C4-2B (cell line): ENCODE measurements around the gene TBC1D13.

Experiments used
- H3K27ac ChIP-seq: fragments of 450-650 bp; 2 replicates; pipeline ENCODE4 v1.5.1; 2017
- ZFX ChIP-seq: fragments of 450-650 bp; IDR thresholded peaks from 2 replicates; pipeline ENCODE4 v1.6.1; 2017
- TF ChIP-seq, protein P1 (sequence below): fragments of 450-650 bp; conservative IDR thresholded peaks from 2 replicates; pipeline ENCODE4 v1.5.1; 2017; ENCODE audit warnings: mild to moderate bottlenecking

TBC1D13 gene

DNA sequence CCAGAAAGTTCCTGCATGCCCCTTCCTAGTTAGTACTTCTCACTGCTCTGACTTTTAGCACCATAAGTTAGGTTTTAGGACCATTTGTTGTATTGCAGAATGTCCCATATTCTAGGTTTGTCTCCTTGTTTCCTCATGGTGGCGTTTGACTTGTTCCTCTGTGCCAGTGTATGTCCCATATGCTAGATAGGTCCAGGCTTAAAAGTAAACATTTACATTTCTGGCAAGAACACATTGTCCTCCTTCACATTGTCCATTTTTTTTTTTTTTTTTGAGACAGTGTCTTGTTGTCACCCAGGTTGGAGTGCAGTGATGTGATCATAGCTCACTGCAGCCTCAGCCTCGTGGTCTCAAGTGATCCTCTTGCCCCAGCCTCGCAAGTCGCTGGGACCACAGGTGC is 15.4 kb downstream of the TBC1D13 start:
- no peak for TF ChIP-seq ZFX
- TF ChIP-seq, protein P1, sequence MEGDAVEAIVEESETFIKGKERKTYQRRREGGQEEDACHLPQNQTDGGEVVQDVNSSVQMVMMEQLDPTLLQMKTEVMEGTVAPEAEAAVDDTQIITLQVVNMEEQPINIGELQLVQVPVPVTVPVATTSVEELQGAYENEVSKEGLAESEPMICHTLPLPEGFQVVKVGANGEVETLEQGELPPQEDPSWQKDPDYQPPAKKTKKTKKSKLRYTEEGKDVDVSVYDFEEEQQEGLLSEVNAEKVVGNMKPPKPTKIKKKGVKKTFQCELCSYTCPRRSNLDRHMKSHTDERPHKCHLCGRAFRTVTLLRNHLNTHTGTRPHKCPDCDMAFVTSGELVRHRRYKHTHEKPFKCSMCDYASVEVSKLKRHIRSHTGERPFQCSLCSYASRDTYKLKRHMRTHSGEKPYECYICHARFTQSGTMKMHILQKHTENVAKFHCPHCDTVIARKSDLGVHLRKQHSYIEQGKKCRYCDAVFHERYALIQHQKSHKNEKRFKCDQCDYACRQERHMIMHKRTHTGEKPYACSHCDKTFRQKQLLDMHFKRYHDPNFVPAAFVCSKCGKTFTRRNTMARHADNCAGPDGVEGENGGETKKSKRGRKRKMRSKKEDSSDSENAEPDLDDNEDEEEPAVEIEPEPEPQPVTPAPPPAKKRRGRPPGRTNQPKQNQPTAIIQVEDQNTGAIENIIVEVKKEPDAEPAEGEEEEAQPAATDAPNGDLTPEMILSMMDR = no peak
- peak overlapping the region; percentile 19 for H3K27ac ChIP-seq

DNA sequence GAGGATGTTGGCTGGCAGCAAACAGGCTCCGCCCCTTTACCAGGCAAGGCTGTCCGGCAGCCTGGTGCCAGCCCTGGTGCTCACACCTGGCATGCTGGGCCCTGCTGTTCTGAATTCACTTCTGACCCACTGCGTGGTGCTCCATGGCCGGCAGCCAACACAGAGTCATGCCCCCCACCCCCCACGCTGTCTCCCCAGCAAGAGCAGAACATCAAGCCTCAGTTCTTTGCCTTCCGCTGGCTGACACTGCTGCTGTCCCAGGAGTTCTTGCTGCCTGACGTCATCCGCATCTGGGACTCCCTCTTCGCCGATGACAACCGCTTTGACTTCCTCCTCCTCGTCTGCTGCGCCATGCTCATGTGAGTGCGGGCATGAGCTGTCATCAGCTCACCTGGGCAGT is 18.6 kb downstream of the TBC1D13 start:
- H3K27ac ChIP-seq = no peak overlapping the region
- no peak for TF ChIP-seq ZFX
- TF ChIP-seq, protein P1 = no peak

- no peak overlapping the region for H3K27ac ChIP-seq
- TF ChIP-seq, protein P1 = no peak
- no peak for TF ChIP-seq ZFX
These were observed 20.8 kb downstream of the TBC1D13 start for GRCh38 chr9:128807827-128808226.

- TF ChIP-seq, protein P1 = no peak
- TF ChIP-seq ZFX = no peak
- H3K27ac ChIP-seq = no peak overlapping the region
These were observed 21.5 kb downstream of the TBC1D13 start for GRCh38 chr9:128808543-128808942.

GRCh38 chr9:128809036-128809599 is 22.1 kb downstream of the TBC1D13 start:
- no peak for TF ChIP-seq ZFX
- TF ChIP-seq, protein P1 = no peak
- H3K27ac ChIP-seq = no peak overlapping the region

- TF ChIP-seq, protein P1 = no peak
- TF ChIP-seq ZFX = no peak
These were observed 22.8 kb downstream of the TBC1D13 start for GRCh38 chr9:128809831-128810230.

DNA sequence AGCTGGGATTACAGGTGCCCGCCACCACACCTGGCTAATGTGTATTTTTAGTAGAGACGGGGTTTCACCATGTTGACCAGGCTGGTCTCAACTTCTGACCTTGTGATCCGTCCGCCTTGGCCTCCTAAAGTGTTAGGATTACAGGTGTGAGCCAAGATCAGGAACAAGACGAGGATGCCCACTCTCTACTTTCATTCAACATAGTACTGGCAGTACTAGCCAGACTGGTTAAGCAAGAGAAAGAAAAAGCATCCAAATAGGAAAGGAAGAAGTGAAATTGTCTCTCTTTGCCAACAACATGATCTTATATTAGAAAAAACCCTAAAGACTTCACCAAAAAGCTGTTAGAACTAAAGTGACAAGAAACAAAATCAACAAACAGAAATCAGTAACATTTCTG is 23.8 kb downstream of the TBC1D13 start:
- TF ChIP-seq, protein P1 = no peak
- TF ChIP-seq ZFX = no peak
- H3K27ac ChIP-seq = no peak overlapping the region

More at GRCh38 chr9:128809831-128810230, 22.8 kb downstream of the TBC1D13 start:
- no peak overlapping the region for H3K27ac ChIP-seq
